Psoas muscle (tissue), 8 donors: ENCODE data around the gene CLSTN2. TPM values are rescaled to one million over a fixed set of nuclear protein-coding genes. Genes with fewer than 3 reads are reported as not detected.
A peak's percentile ranks its signal among the peaks of the same experiment; 100 is the strongest.

ENCODE experiments used
- ATAC-seq, 4 donors: fragments of 200-7000 bp; cut with Tn5 transposase; one replicate each; pipeline ENCODE4 v1.9.1; 2020; ENCODE audit warnings: moderate library complexity in 3 of 4, mild to moderate bottlenecking in 2 of 4
- DNase-seq, 2 donors: peaks; one replicate each; pipeline ENCODE4 v3.0.0-alpha.2; 2020
- H3K27ac ChIP-seq: fragments of 200-600 bp; one replicate; pipeline ENCODE4 v1.8.0; 2022
- H3K27me3 ChIP-seq, 3 donors: fragments of 200-600 bp in 1 of 3; one replicate each; pipeline versions ENCODE4 v1.6.1 to v1.8.0; 2013 to 2022; ENCODE audit warnings: low read length in 2 of 3, mild to moderate bottlenecking in 2 of 3, moderate library complexity in 1 of 3; ENCODE audit not compliant: insufficient read depth in 3 of 3
- H3K36me3 ChIP-seq, 2 donors: fragments of 200-600 bp in 1 of 2; one replicate each; pipeline versions ENCODE4 v1.6.1 to v1.8.0; 2013 to 2022; ENCODE audit warnings: low read depth in 1 of 2, mild to moderate bottlenecking in 1 of 2, moderate library complexity in 1 of 2; ENCODE audit not compliant: insufficient read depth in 1 of 2
- H3K4me1 ChIP-seq: fragments of 200-600 bp; one replicate; pipeline ENCODE4 v1.8.0; 2022
- H3K4me3 ChIP-seq: fragments of 200-600 bp; one replicate; pipeline ENCODE4 v1.8.0; 2022; ENCODE audit warnings: mild to moderate bottlenecking
- H3K9me3 ChIP-seq: fragments of 200-600 bp; one replicate; pipeline ENCODE4 v1.8.0; 2022
- CTCF ChIP-seq: fragments of 200-600 bp; IDR thresholded peaks from one replicate; pipeline ENCODE4 v1.8.0; 2022; ENCODE audit warnings: antibody characterized with exemption
- WGBS, 3 donors: extraction: QIAGEN DNeasy Blood & Tissue Kit; methylation state at CpG; one replicate each; pipeline versions ENCODE4 v1.1.6 to v1.1.7; 2013; 5-methylcytosine and 5-hydroxymethylcytosine counted together
- intact Hi-C, 2 donors: fragments of 100-400 bp; cut with DNase I; formaldehyde crosslinking; loops; one replicate each; pipeline versions ENCODE4 v1.11.0 to v1.14.2; 2022
- polyA plus RNA-seq, 3 donors: library from polyadenylated mRNA; stranded (reverse); fragments of 200-250 nt; gene quantifications; one replicate each; pipeline ENCODE4 v1.2.3, GENCODE V29; 2013
- total RNA-seq, 4 donors: library from RNA; stranded (reverse); fragmentation: NEBNext Ultra II Directional in 2 of 4; extraction: Animal tissue kit (Norgen Biotek cat#: 25700) in 2 of 4; gene quantifications; one replicate each; pipeline versions ENCODE4 v1.2.1 to v1.2.4, GENCODE V29; 2021 to 2023
- donor health status: healthy with polysubstance abuse.
- donor health status: DM: no; HTN: no; CAD: no; lungs with moderate emphysema.
- donor health status: Bipolar disorder and iron deficiency.
- donor health status: healthy.
- donor health status: DM: yes; HTN: yes; CAD: no.
- donor health status: DM: no; HTN: no; CAD: no.
- donor health status: DM: no; HTN: no; CAD: no.
- donor health status: DM: yes; HTN: yes; CAD: no.

The CLSTN2 gene
- total and polyA plus RNA-seq, 7 donors: 0.24 to 5.0 (median 1.5) TPM

GRCh38 chr3:140384028-140384771 is 449.2 kb downstream of the CLSTN2 start:
- H3K4me1 ChIP-seq: no peaks in the 10 kb centered on the region
- H3K27ac ChIP-seq: no peak overlapping the region
- H3K9me3 ChIP-seq: no peaks in the 10 kb centered on the region
- DNase-seq (no peak), ATAC-seq (no peak)
- 36 to 44% (median 38%) methylated on average over 8 of the region's 8 CpGs for WGBS, 3 donors
- H3K4me3 ChIP-seq: no peak overlapping the region
- intact Hi-C loops: no loop called here
- H3K27me3 ChIP-seq: no peaks in the 10 kb centered on the region
- no peak for TF ChIP-seq CTCF
- H3K36me3 ChIP-seq: no peaks in the 10 kb centered on the region

GRCh38 chr3:140384876-140385275 is 449.9 kb downstream of the CLSTN2 start:
- no peak for TF ChIP-seq CTCF
- no peaks in the 10 kb centered on the region for H3K27me3 ChIP-seq
- WGBS, 3 donors: 29 to 45% (median 42%) methylated on average over 1 of the region's 1 CpG

GRCh38 chr3:140386357-140387100 is 451.5 kb downstream of the CLSTN2 start:
- 63 to 76% (median 67%) methylated on average over 6 of the region's 6 CpGs for WGBS, 3 donors
- DNase-seq (no peak), ATAC-seq (no peak)
- H3K36me3 ChIP-seq: no peaks in the 10 kb centered on the region
- no peak overlapping the region for H3K27ac ChIP-seq
- no peaks in the 10 kb centered on the region for H3K4me1 ChIP-seq
- TF ChIP-seq CTCF: no peak
- no peaks in the 10 kb centered on the region for H3K27me3 ChIP-seq
- intact Hi-C loops: no loop called here
- H3K9me3 ChIP-seq: no peaks in the 10 kb centered on the region
- H3K4me3 ChIP-seq: no peak overlapping the region

More at GRCh38 chr3:140384876-140385275, 449.9 kb downstream of the CLSTN2 start:
- no peaks in the 10 kb centered on the region for H3K4me1 ChIP-seq
- intact Hi-C loops: no loop called here
- H3K4me3 ChIP-seq: no peak overlapping the region
- H3K36me3 ChIP-seq: no peaks in the 10 kb centered on the region
- no peak for DNase-seq
- H3K27ac ChIP-seq: no peak overlapping the region
- ATAC-seq: peak in 3 of 4 donors; percentile 49 to 67 (median 53)
- no peaks in the 10 kb centered on the region for H3K9me3 ChIP-seq

- Histone ChIP-seq H3K27me3 (no peaks in the 10 kb centered on the region), H3K4me3 (no peak overlapping the region), H3K9me3 (no peaks in the 10 kb centered on the region), H3K36me3 (no peaks in the 10 kb centered on the region), H3K4me1 (no peaks in the 10 kb centered on the region), H3K27ac (no peak overlapping the region)
- no peak for TF ChIP-seq CTCF
- intact Hi-C loops: no loop called here
- no peak for DNase-seq
- WGBS, 3 donors: 79 to 97% (median 85%) methylated on average over 2 of the region's 2 CpGs
- ATAC-seq: no peak
These were observed 452.3 kb downstream of the CLSTN2 start for GRCh38 chr3:140387244-140387643.
